ENCODE measurements around the gene TMEM26. TPM values are rescaled to one million over a fixed set of nuclear protein-coding genes. Genes with fewer than 3 reads are reported as not detected.
"Not testable (repeated sequence)": the region's sequence is repeated elsewhere in the genome, so short reads cannot be mapped to it uniquely, and the experiment has no call there.

TMEM26 gene
- polyA plus RNA-seq, 3 donors = 0.03 to 0.34 TPM; not detected in 1

DNA sequence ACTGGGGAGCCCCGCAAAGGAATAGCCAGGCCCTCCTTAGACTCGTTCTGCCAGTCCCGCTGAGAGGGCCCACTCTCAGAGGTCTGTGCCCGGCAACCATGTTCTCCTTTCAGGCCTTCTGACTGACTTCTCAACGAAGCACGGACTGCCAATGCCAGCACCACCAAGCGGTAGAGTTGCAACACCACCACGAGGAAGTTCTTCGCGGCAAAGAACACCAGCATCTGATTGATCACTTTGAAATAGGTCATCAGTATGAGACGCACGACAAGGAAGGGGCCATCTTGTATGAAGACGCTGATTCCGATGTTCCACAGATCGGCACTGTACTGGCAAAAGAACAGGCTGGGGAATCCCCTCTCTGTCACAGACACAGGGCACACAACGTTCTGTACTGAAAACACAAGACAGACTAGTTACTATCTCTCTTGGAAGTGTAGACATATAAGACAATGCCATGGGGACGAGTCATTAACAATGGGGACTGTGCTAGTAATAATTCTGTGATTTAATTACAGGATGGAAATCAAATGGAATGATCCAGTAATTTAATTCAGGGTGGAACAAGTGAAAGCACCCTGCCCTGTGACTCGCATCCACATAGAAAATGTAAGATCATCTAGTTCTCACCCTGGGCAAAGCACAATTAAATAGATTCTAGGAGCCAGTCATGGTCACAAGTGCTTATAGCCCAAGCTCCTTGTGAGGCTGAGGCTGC lies 42.7 kb downstream of the TMEM26 start:
- 92 to 96% (median 94%) methylated on average over 18 of the region's 18 CpGs for WGBS, 3 donors
- no peak overlapping the region for H3K27ac ChIP-seq (ENCODE audit: low read depth, low read length)

DNA sequence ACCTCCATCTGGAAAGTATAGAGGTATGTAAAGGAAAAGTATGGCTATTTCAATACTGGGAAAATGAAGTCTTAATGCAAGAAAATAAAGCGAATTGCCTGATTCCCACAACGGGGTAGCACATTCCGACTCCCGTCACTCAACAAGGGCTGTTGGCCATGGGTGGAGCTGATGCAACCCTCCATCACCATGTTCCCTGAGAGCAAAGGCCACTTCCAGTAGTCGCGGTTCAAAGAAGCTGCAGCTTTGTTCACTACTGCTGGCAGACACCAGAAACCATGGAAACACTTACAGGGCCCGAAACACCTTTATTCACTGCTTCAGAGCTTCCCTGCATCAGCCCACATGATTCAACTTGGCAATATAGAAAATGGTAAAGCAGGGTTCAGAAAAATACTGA lies 44.0 kb downstream of the TMEM26 start:
- 89 to 97% (median 94%) methylated on average over 7 of the region's 7 CpGs for WGBS, 3 donors
- H3K27ac ChIP-seq (ENCODE audit: low read depth, low read length) = no peak overlapping the region

DNA sequence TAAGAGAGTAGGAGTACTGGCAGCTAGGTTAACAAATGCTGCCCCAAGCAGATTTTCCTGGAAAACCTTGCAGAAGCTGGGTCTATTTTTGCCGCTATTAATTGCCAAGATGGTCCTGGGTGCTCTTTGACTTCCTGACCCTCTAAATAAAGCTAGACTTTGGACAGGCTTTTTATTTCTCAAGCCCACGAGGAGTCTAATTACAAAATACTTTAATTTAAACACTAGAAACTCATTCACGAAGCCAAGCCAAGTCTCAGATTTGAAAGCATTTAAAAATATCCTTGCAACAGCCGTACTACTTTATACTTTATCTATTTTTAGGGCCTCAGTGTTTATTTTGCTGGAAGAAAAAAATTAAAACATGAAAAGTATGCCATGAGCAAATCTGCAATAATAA lies 45.1 kb downstream of the TMEM26 start:
- 20 to 41% (median 37%) methylated on average over 4 of the region's 4 CpGs for WGBS, 3 donors
- H3K27ac ChIP-seq (ENCODE audit: low read depth, low read length) = no peak overlapping the region

- 87 to 89% (median 87%) methylated on average over 3 of the region's 3 CpGs for WGBS, 3 donors
- no peak overlapping the region for H3K27ac ChIP-seq (ENCODE audit: low read depth, low read length)
Measured at GRCh38 chr10:61406736-61407135, 46.4 kb downstream of the TMEM26 start.

- H3K27ac ChIP-seq (ENCODE audit: low read depth, low read length) = no peak overlapping the region
Measured at GRCh38 chr10:61406242-61406641, 46.9 kb downstream of the TMEM26 start.

DNA sequence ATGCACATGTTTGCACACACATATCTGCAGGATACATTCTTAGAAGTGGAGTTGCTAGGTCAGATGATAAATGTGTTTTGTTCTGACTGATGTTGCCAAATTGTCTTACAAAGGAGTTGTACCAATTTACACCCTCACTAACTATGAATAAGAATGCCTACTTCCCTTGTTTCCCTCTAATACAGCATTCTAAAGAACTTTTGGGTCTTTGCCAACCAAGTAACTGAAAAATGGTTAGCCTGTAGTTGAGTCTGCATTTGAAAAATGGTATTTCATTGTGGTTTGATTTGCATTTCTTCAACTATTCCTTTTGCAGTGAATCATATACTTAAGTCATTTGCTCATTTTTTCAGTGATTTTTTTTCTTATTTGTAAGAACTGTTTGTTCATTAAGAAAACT lies 48.4 kb downstream of the TMEM26 start:
- no peak overlapping the region for H3K27ac ChIP-seq (ENCODE audit: low read depth, low read length)

DNA sequence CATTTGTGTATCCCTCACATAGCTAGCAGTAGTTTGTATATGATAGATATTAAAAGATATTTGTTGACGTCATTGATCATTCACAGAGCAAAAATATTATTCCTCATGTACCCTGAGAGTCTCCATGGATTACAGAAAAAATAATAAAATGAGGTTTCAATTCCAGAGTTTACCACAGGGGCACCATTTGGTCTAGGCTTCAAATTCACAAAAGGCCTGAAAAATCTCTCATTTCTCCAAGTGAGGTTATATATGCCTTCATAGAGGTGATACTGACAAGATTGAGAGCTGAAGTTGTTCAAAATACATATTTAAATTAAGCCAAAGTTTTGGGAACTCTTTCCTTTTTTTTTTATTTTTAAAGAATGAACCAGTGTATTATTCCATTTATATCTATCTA lies 52.7 kb downstream of the TMEM26 start:
- H3K27ac ChIP-seq (ENCODE audit: low read depth, low read length) = no peak overlapping the region
- WGBS, 3 donors = 78 to 97% (median 94%) methylated on average over 1 of the region's 1 CpG

GRCh38 chr10:61399406-61399805 lies 53.8 kb downstream of the TMEM26 start:
- no peak overlapping the region for H3K27ac ChIP-seq (ENCODE audit: low read depth, low read length)

- no peak overlapping the region for H3K27ac ChIP-seq (ENCODE audit: low read depth, low read length)
- WGBS, 3 donors = 72 to 86% (median 76%) methylated on average over 2 of the region's 2 CpGs
Measured at GRCh38 chr10:61398366-61399129, 54.6 kb downstream of the TMEM26 start.

DNA sequence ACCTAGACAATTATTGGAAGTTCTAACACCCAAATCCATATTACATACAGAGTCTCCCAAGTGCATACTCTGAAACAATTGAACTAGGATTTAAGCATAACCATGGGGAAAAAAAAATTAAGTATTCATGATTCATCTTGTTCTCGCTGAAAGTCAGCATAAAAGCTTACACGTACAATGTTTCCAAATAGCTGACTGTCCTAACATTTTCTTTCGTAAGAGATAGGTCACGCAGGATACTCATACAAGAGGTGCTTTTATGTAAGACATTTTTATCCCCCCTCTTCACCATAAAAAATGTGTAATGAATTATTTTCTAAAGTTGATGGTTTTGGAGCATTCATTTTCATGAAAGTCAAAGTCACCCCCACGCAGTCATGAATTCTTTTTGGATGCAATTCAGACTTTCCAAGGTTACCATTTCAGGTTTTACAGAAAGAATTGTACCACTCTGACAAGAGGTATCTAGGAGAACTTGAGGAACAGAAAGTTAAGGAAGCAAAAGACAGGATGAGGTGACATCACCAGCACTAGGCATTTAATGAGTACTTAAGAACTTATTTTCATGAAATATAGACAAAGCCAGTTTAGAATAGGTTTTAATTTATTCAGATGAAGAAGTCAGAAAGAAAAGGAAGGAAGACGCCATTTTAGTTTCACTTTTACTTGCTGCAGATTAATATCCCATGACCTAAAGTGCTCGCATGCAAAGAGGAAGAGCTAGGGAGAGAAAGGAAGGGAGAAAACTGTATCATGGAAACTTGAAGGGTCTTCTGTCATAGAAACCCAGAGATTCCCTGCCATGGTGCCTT lies 55.8 kb downstream of the TMEM26 start:
- no peak overlapping the region for H3K27ac ChIP-seq (ENCODE audit: low read depth, low read length)
- WGBS, 3 donors = 29 to 79% (median 46%) methylated on average over 7 of the region's 7 CpGs

DNA sequence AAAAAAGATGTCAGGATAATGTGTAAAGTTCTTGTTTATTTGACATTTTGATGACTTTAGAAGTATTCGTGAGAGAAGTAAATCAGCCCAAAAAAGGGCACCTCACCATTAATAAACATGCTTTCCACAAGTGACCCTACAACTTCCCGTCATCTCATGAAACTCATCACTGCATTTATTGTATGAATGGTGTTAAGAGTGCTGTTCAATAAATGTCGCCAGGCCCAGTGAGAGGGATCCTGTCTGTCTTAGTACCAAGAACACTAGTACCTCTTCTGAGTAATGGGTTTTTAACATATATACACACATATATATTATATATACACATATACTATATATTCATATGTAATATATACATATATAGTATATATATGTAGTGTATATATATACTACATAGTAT lies 61.9 kb downstream of the TMEM26 start:
- H3K27ac ChIP-seq (ENCODE audit: low read depth, low read length) = no peak overlapping the region
- 76 to 84% (median 79%) methylated on average over 3 of the region's 3 CpGs for WGBS, 3 donors

- 34 to 67% (median 41%) methylated on average over 4 of the region's 4 CpGs for WGBS, 3 donors
- H3K27ac ChIP-seq (ENCODE audit: low read depth, low read length) = no peak overlapping the region
Measured at GRCh38 chr10:61390851-61391250, 62.3 kb downstream of the TMEM26 start.

DNA sequence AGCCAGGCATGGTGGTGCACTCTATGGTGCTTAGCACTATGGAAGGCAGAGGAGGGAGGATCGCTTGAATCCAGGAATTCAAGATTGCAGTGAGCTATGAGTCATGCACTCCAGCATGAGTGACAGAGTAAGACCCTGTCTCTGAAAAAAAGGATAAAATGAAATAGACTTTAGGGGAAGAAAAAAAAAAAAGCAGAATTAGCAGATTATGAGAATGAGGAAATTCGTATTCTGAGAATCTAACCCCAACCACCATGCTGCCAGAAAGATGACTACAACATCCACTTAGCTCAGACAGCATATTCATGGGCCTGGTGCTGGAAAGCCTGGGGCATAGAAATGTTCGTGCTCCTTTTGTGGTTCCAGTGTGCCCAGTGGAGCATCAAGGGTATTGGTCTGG lies 63.3 kb downstream of the TMEM26 start:
- 76 to 82% (median 80%) methylated on average over 3 of the region's 3 CpGs for WGBS, 3 donors
- no peak overlapping the region for H3K27ac ChIP-seq (ENCODE audit: low read depth, low read length)

DNA sequence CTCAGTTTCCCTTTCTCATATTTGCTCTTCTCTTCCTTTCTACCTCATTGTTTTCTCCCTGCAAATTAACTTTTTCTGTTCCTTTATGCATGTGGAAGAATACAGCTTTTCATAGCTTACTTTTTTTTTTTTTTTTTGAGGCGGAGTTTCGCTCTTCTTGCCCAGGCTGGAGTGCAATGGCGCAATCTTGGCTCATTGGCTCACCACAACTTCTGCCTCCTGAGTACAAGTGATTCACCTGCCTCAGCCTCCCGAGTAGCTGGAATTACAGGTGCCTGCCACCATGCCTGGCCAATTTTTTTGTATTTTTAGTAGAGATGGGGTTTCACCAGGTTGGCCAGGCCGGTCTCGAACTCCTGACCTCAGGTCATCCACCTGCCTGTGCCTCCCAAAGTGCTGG lies 64.2 kb downstream of the TMEM26 start:
- H3K27ac ChIP-seq (ENCODE audit: low read depth, low read length) = not testable (repeated sequence)
- WGBS, 3 donors = 84 to 89% (median 84%) methylated on average over 6 of the region's 6 CpGs

DNA sequence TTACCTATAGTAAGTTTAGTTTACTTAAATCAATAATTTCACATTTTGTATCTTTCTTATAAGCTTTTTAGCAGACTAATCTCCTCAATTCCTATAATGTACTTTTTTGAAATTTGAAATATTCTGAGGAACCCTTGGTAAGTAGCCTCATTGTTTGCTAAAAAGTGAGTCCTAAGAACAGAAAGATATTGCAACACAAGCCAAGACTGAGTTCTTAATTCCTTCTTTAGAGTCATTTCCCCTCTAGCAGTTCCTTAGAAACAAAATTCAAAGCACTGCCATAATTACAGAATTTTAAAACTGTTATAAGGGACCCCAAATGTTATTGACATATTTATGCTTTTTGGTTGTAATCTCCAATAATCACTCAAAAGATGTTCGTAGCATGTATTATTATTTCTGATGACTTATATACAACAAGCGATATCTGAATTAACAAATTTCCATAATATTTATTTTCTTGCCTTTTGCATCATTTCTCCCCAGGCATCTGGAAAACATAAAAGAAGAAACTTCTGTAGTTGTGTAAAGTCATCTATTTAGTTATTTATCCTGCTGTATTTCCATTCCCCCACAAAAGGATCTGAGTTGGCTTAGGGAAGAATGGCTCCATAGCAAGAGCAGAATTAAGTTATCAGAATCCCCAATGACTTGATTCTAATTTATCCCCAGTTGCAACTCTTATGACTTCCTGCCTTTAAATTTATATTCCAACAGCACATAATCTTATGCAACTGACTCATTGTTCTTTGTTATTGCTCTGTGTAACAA lies 67.8 kb downstream of the TMEM26 start:
- no peak overlapping the region for H3K27ac ChIP-seq (ENCODE audit: low read depth, low read length)
- WGBS, 3 donors = 88 to 96% (median 89%) methylated on average over 2 of the region's 2 CpGs

DNA sequence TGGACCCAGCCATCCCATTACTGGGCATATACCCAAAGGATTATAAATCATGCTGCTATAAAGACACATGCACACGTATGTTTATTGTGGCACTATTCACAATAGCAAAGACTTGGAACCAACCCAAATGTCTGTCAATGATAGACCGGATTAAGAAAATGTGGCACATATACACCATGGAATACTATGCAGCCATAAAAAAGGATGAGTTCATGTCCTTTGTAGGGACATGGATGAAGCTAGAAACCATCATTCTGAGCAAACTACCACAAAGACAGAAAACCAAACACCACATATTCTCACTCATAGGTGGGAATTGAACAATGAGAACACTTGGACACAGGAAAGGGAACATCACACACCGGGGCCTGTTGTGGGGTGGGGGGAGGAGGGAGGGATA lies 72.0 kb downstream of the TMEM26 start:
- WGBS, 3 donors = 82 to 96% (median 86%) methylated on average over 2 to 3 of the region's 3 CpGs
- H3K27ac ChIP-seq (ENCODE audit: low read depth, low read length) = not testable (repeated sequence)

DNA sequence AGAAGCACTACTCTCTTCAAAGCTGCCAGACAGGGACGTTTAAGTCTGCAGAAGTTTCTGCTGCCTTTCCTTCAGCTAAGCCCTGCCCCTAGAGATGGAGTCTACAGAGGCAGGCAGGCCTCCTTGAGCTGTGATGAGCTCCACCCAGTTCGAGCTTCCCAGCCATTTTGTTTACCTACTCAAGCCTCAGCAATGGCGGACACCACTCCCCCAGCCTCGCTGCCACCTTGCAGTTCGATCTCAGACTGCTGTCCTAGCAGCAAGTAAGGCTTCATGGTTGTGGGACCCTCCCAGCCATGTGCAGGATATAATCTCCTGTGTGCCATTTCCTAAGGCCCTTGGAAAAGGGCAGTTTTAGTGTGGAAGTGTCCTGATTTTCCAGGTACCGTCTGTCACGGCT lies 74.3 kb downstream of the TMEM26 start:
- 83 to 91% (median 86%) methylated on average over 7 of the region's 7 CpGs for WGBS, 3 donors
- H3K27ac ChIP-seq (ENCODE audit: low read depth, low read length) = no peak overlapping the region

DNA sequence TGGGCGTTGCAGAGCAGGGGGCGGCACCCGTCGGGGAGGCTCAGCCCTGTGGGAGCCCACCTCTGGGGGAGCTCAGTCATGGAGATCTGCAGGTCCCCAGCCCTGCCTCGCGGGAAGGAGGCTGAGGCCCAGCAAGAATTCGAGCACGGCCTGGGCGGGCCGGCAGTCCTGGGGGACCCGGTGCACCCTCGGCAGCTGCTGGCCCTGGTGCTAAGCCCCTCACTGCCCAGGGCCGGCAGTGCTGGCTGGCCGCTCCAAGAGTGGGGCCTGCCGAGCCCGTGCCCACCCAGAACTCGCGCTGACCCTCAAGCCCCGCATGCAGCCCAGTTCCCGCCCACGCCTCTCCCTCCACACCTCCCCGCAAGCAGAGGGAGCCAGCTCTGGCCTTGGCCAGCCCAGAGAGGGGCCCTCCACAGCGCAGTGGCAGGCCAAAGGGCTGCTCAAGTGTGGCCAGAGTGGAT lies 76.2 kb downstream of the TMEM26 start:
- H3K27ac ChIP-seq (ENCODE audit: low read depth, low read length) = no peak overlapping the region
- 92 to 98% (median 96%) methylated on average over 23 of the region's 23 CpGs for WGBS, 3 donors

GRCh38 chr10:61376377-61376776 lies 76.8 kb downstream of the TMEM26 start:
- 90 to 100% (median 97%) methylated on average over 1 of the region's 1 CpG for WGBS, 3 donors
- H3K27ac ChIP-seq (ENCODE audit: low read depth, low read length) = no peak overlapping the region
